Measurements from ENCODE around the gene CDH11. TPM values are rescaled to one million over a fixed set of nuclear protein-coding genes. Genes with fewer than 3 reads are reported as not detected.

Gene CDH11
- total RNA-seq, 2 experiments from 2014 or later = not detected

- Mint-ChIP-seq H3K36me3 (no peaks in the 10 kb centered on the region), H3K9me3 (no peaks in the 10 kb centered on the region), H3K27ac (no peak overlapping the region), H3K27me3 (no peaks in the 10 kb centered on the region), H3K4me3 (no peak overlapping the region), H3K4me1 (no peaks in the 10 kb centered on the region)
- no peak for DNase-seq
- POLR2A ChIA-PET = no interaction called here
- no peak for ATAC-seq (ENCODE audit: low read depth)
Measured at GRCh38 chr16:65071433-65072311, 50.2 kb downstream of the CDH11 start.

GRCh38 chr16:65070831-65071432 lies 50.9 kb downstream of the CDH11 start:
- H3K4me1 Mint-ChIP-seq = no peaks in the 10 kb centered on the region
- POLR2A ChIA-PET = no interaction called here
- no peak for ATAC-seq (ENCODE audit: low read depth)
- H3K36me3 Mint-ChIP-seq = no peaks in the 10 kb centered on the region
- no peak overlapping the region for H3K4me3 Mint-ChIP-seq
- DNase-seq = no peak
- no peak overlapping the region for H3K27ac Mint-ChIP-seq
- H3K27me3 Mint-ChIP-seq = no peaks in the 10 kb centered on the region
- no peaks in the 10 kb centered on the region for H3K9me3 Mint-ChIP-seq

- POLR2A ChIA-PET = no interaction called here
- H3K27ac Mint-ChIP-seq = no peak overlapping the region
- no peaks in the 10 kb centered on the region for H3K9me3 Mint-ChIP-seq
- no peaks in the 10 kb centered on the region for H3K4me1 Mint-ChIP-seq
- no peak overlapping the region for H3K4me3 Mint-ChIP-seq
- no peaks in the 10 kb centered on the region for H3K27me3 Mint-ChIP-seq
- ATAC-seq (ENCODE audit: low read depth) (no peak), DNase-seq (no peak)
- H3K36me3 Mint-ChIP-seq = no peaks in the 10 kb centered on the region
Measured at GRCh38 chr16:65069766-65070165, 52.1 kb downstream of the CDH11 start.

- no peak overlapping the region for H3K4me3 Mint-ChIP-seq
- H3K27ac Mint-ChIP-seq = no peak overlapping the region
Measured at GRCh38 chr16:65069065-65069464, 52.8 kb downstream of the CDH11 start.

GRCh38 chr16:65068151-65068740 lies 53.6 kb downstream of the CDH11 start:
- H3K36me3 Mint-ChIP-seq = no peaks in the 10 kb centered on the region
- H3K4me3 Mint-ChIP-seq = no peak overlapping the region
- no peaks in the 10 kb centered on the region for H3K4me1 Mint-ChIP-seq
- DNase-seq (no peak), ATAC-seq (ENCODE audit: low read depth) (no peak)
- H3K27ac Mint-ChIP-seq = no peak overlapping the region
- H3K27me3 Mint-ChIP-seq = no peaks in the 10 kb centered on the region
- no peaks in the 10 kb centered on the region for H3K9me3 Mint-ChIP-seq
- POLR2A ChIA-PET = no interaction called here

More at GRCh38 chr16:65069065-65069464, 52.8 kb downstream of the CDH11 start:
- DNase-seq = no peak
- no peaks in the 10 kb centered on the region for H3K36me3 Mint-ChIP-seq
- H3K9me3 Mint-ChIP-seq = no peaks in the 10 kb centered on the region
- no peaks in the 10 kb centered on the region for H3K4me1 Mint-ChIP-seq
- POLR2A ChIA-PET = no interaction called here
- H3K27me3 Mint-ChIP-seq = no peaks in the 10 kb centered on the region
- ATAC-seq (ENCODE audit: low read depth) = no peak

- Mint-ChIP-seq H3K36me3 (no peaks in the 10 kb centered on the region), H3K9me3 (no peaks in the 10 kb centered on the region), H3K27me3 (no peaks in the 10 kb centered on the region), H3K4me1 (no peaks in the 10 kb centered on the region), H3K4me3 (no peak overlapping the region), H3K27ac (no peak overlapping the region)
- DNase-seq (no peak), ATAC-seq (ENCODE audit: low read depth) (no peak)
- POLR2A ChIA-PET = no interaction called here
Measured at GRCh38 chr16:65066651-65067050, 55.2 kb downstream of the CDH11 start.

- Mint-ChIP-seq H3K4me3 (no peak overlapping the region), H3K27me3 (peaks cover 2% of the 10 kb centered on the region)
Measured at GRCh38 chr16:65065031-65065430, 56.8 kb downstream of the CDH11 start.

GRCh38 chr16:65064131-65064530 lies 57.7 kb downstream of the CDH11 start:
- no peaks in the 10 kb centered on the region for H3K9me3 Mint-ChIP-seq
- DNase-seq (no peak), ATAC-seq (ENCODE audit: low read depth) (no peak)
- H3K27ac Mint-ChIP-seq = no peak overlapping the region
- peaks cover 2% of the 10 kb centered on the region for H3K27me3 Mint-ChIP-seq
- POLR2A ChIA-PET = no interaction called here
- no peaks in the 10 kb centered on the region for H3K4me1 Mint-ChIP-seq
- H3K4me3 Mint-ChIP-seq = no peak overlapping the region
- no peaks in the 10 kb centered on the region for H3K36me3 Mint-ChIP-seq

More at GRCh38 chr16:65065031-65065430, 56.8 kb downstream of the CDH11 start:
- DNase-seq (no peak), ATAC-seq (ENCODE audit: low read depth) (no peak)
- Mint-ChIP-seq H3K9me3 (no peaks in the 10 kb centered on the region), H3K4me1 (no peaks in the 10 kb centered on the region), H3K36me3 (no peaks in the 10 kb centered on the region), H3K27ac (no peak overlapping the region)
- POLR2A ChIA-PET = no interaction called here

- POLR2A ChIA-PET = no interaction called here
- Mint-ChIP-seq H3K27ac (no peak overlapping the region), H3K4me1 (no peaks in the 10 kb centered on the region), H3K36me3 (no peaks in the 10 kb centered on the region), H3K4me3 (no peak overlapping the region), H3K9me3 (no peaks in the 10 kb centered on the region), H3K27me3 (peaks cover 2% of the 10 kb centered on the region)
- ATAC-seq (ENCODE audit: low read depth) = no peak
- no peak for DNase-seq
Measured at GRCh38 chr16:65062736-65063583, 58.9 kb downstream of the CDH11 start.

GRCh38 chr16:65061935-65062518 lies 59.8 kb downstream of the CDH11 start:
- Mint-ChIP-seq H3K4me1 (no peaks in the 10 kb centered on the region), H3K9me3 (no peaks in the 10 kb centered on the region), H3K27me3 (peaks cover 2% of the 10 kb centered on the region), H3K36me3 (no peaks in the 10 kb centered on the region), H3K4me3 (no peak overlapping the region), H3K27ac (no peak overlapping the region)
- DNase-seq = no peak
- POLR2A ChIA-PET = no interaction called here
- no peak for ATAC-seq (ENCODE audit: low read depth)

GRCh38 chr16:65061263-65061662 lies 60.6 kb downstream of the CDH11 start:
- POLR2A ChIA-PET = no interaction called here
- Mint-ChIP-seq H3K27ac (no peak overlapping the region), H3K4me3 (no peak overlapping the region), H3K9me3 (no peaks in the 10 kb centered on the region), H3K27me3 (peaks cover 2% of the 10 kb centered on the region), H3K4me1 (no peaks in the 10 kb centered on the region), H3K36me3 (no peaks in the 10 kb centered on the region)
- ATAC-seq (ENCODE audit: low read depth) = no peak
- DNase-seq = no peak

- no peak for DNase-seq
- H3K27ac Mint-ChIP-seq = no peak overlapping the region
- H3K36me3 Mint-ChIP-seq = no peaks in the 10 kb centered on the region
- POLR2A ChIA-PET = no interaction called here
- H3K27me3 Mint-ChIP-seq = peaks cover 2% of the 10 kb centered on the region
- H3K4me3 Mint-ChIP-seq = no peak overlapping the region
- ATAC-seq (ENCODE audit: low read depth) = no peak
- H3K4me1 Mint-ChIP-seq = no peaks in the 10 kb centered on the region
- no peaks in the 10 kb centered on the region for H3K9me3 Mint-ChIP-seq
Measured at GRCh38 chr16:65059406-65059980, 62.4 kb downstream of the CDH11 start.

GRCh38 chr16:65057184-65057583 lies 64.7 kb downstream of the CDH11 start:
- Mint-ChIP-seq H3K4me3 (no peak overlapping the region), H3K36me3 (no peaks in the 10 kb centered on the region), H3K9me3 (peaks cover 2% of the 10 kb centered on the region), H3K4me1 (no peaks in the 10 kb centered on the region), H3K27me3 (peaks cover 2% of the 10 kb centered on the region), H3K27ac (no peak overlapping the region)
- ATAC-seq (ENCODE audit: low read depth) (no peak), DNase-seq (no peak)
- POLR2A ChIA-PET = no interaction called here
